Mesendoderm (in vitro differentiated cells): ENCODE measurements around the gene WDFY2.
A peak's percentile ranks its signal among the peaks of the same experiment; 100 is the strongest.

ENCODE experiments used
- DNase-seq: peaks from one replicate; pipeline ENCODE4 v3.0.0; 2013
- H2AK5ac ChIP-seq: 2 replicates; pipeline ENCODE4 v1.6.1; 2013; ENCODE audit warnings: low read length, inconsistent platforms
- H2BK120ac ChIP-seq: 2 replicates; pipeline ENCODE4 v1.6.1; 2013; ENCODE audit warnings: low read depth, mild to moderate bottlenecking, low read length, moderate library complexity, mixed read lengths
- H2BK15ac ChIP-seq: replicated peaks from 2 replicates; pipeline ENCODE4 v1.6.1; 2013; ENCODE audit warnings: low read depth, mild to moderate bottlenecking, moderate library complexity
- H2BK5ac ChIP-seq: 2 replicates; pipeline ENCODE4 v1.6.1; 2013; ENCODE audit warnings: low read length, inconsistent platforms
- H3K18ac ChIP-seq: 2 replicates; pipeline ENCODE4 v1.6.1; 2013; ENCODE audit warnings: mild to moderate bottlenecking, low read length, mixed read lengths
- H3K23ac ChIP-seq: one replicate; pipeline ENCODE4 v1.6.1; 2013; ENCODE audit warnings: low read length
- H3K27ac ChIP-seq: 2 replicates; pipeline ENCODE4 v1.5.1; 2013; ENCODE audit warnings: low read depth, mild to moderate bottlenecking, inconsistent platforms, low read length, moderate library complexity
- H3K27me3 ChIP-seq: 2 replicates; pipeline ENCODE4 v1.6.1; 2013; ENCODE audit warnings: low read length, control low read depth, mild to moderate bottlenecking, inconsistent platforms; ENCODE audit not compliant: insufficient read depth, poor library complexity
- H3K36me3 ChIP-seq: 2 replicates; pipeline ENCODE4 v1.6.1; 2013; ENCODE audit warnings: low read length, inconsistent platforms; ENCODE audit not compliant: control insufficient read depth, insufficient read depth
- H3K4ac ChIP-seq: one replicate; pipeline ENCODE4 v1.6.1; 2013; ENCODE audit warnings: low read depth, mild to moderate bottlenecking, low read length, moderate library complexity
- H3K4me1 ChIP-seq: 2 replicates; pipeline ENCODE4 v1.6.1; 2013; ENCODE audit warnings: low read depth, low read length, inconsistent platforms; ENCODE audit not compliant: control insufficient read depth
- H3K4me2 ChIP-seq: 2 replicates; pipeline ENCODE4 v1.6.1; 2013; ENCODE audit warnings: low read length
- H3K4me3 ChIP-seq: 2 replicates; pipeline ENCODE4 v1.5.1; 2013; ENCODE audit warnings: mild to moderate bottlenecking, low read length
- H3K56ac ChIP-seq: one replicate; pipeline ENCODE4 v1.6.1; 2013; ENCODE audit warnings: low read length
- H3K79me1 ChIP-seq: 2 replicates; pipeline ENCODE4 v1.6.1; 2013; ENCODE audit warnings: low read length, inconsistent platforms
- H3K79me2 ChIP-seq: 2 replicates; pipeline ENCODE4 v1.6.1; 2013; ENCODE audit warnings: mild to moderate bottlenecking, low read length; ENCODE audit not compliant: control insufficient read depth, insufficient read depth
- H3K9ac ChIP-seq: 2 replicates; pipeline ENCODE4 v1.6.1; 2013; ENCODE audit warnings: low read length, inconsistent platforms
- H4K5ac ChIP-seq: one replicate; pipeline ENCODE4 v1.6.1; 2013; ENCODE audit warnings: low read length
- H4K8ac ChIP-seq: one replicate; pipeline ENCODE4 v1.6.1; 2013; ENCODE audit warnings: low read depth, mild to moderate bottlenecking, control low read depth, low read length, moderate library complexity
- WGBS: extraction: QIAGEN DNeasy Blood & Tissue Kit; methylation state at CpG from one replicate; pipeline ENCODE4 v1.1.7; 2013; ENCODE audit warnings: low lambda C conversion rate, missing lambda C conversion rate; ENCODE audit not compliant: insufficient coverage; ENCODE audit errors: extremely low coverage; 5-methylcytosine and 5-hydroxymethylcytosine counted together

WDFY2 gene

GRCh38 chr13:51596541-51596940, 12.3 kb downstream of the WDFY2 start:
- peak overlapping the region; percentile 45 for H3K56ac ChIP-seq
- no peak overlapping the region for H3K23ac ChIP-seq
- no peak for DNase-seq
- H3K4me2 ChIP-seq, result no peak overlapping the region
- peaks cover 3% of the 10 kb centered on the region for H3K4me1 ChIP-seq
- no peak overlapping the region for H3K9ac ChIP-seq
- no peak overlapping the region for H2BK15ac ChIP-seq
- H2BK120ac ChIP-seq, result no peak overlapping the region
- peak overlapping the region; percentile 36 for H3K4ac ChIP-seq
- no peak overlapping the region for H2AK5ac ChIP-seq
- no peaks in the 10 kb centered on the region for H3K27me3 ChIP-seq
- H2BK5ac ChIP-seq, result no peak overlapping the region
- no peaks in the 10 kb centered on the region for H3K36me3 ChIP-seq
- peak overlapping the region; percentile 14 for H3K18ac ChIP-seq
- H3K27ac ChIP-seq, result no peak overlapping the region
- WGBS, result no CpG with 5 or more reads among the region's 2 CpGs
- H3K79me2 ChIP-seq, result peaks cover 33% of the 10 kb centered on the region
- H3K4me3 ChIP-seq, result no peak overlapping the region
- H3K79me1 ChIP-seq, result peaks cover 20% of the 10 kb centered on the region
- H4K5ac ChIP-seq, result no peak overlapping the region
- no peak overlapping the region for H4K8ac ChIP-seq

- H4K8ac ChIP-seq, result no peak overlapping the region
- no peak overlapping the region for H2AK5ac ChIP-seq
- H3K79me1 ChIP-seq, result peaks cover 18% of the 10 kb centered on the region
- no peak overlapping the region for H3K56ac ChIP-seq
- no peak overlapping the region for H3K4me2 ChIP-seq
- no peak for DNase-seq
- no peak overlapping the region for H2BK120ac ChIP-seq
- H3K79me2 ChIP-seq, result peaks cover 28% of the 10 kb centered on the region
- no peak overlapping the region for H2BK5ac ChIP-seq
- no peaks in the 10 kb centered on the region for H3K27me3 ChIP-seq
- H3K27ac ChIP-seq, result no peak overlapping the region
- H3K36me3 ChIP-seq, result no peaks in the 10 kb centered on the region
- H2BK15ac ChIP-seq, result no peak overlapping the region
- peaks cover 3% of the 10 kb centered on the region for H3K4me1 ChIP-seq
- no peak overlapping the region for H3K23ac ChIP-seq
- no peak overlapping the region for H4K5ac ChIP-seq
- no peak overlapping the region for H3K9ac ChIP-seq
- H3K4me3 ChIP-seq, result no peak overlapping the region
- H3K4ac ChIP-seq, result no peak overlapping the region
- H3K18ac ChIP-seq, result no peak overlapping the region
Observed at GRCh38 chr13:51599444-51600176, 15.3 kb downstream of the WDFY2 start.

GRCh38 chr13:51600703-51601102, 16.4 kb downstream of the WDFY2 start:
- Histone ChIP-seq H2AK5ac (no peak overlapping the region), H3K9ac (no peak overlapping the region), H3K4ac (no peak overlapping the region)

GRCh38 chr13:51601601-51602565, 17.6 kb downstream of the WDFY2 start:
- no peak for DNase-seq
- WGBS, result no CpG with 5 or more reads among the region's 8 CpGs

More at GRCh38 chr13:51600703-51601102, 16.4 kb downstream of the WDFY2 start:
- Histone ChIP-seq H3K56ac (no peak overlapping the region), H3K4me3 (no peak overlapping the region), H3K23ac (no peak overlapping the region), H4K8ac (no peak overlapping the region), H3K79me1 (peaks cover 18% of the 10 kb centered on the region), H3K18ac (no peak overlapping the region), H2BK15ac (no peak overlapping the region), H3K4me2 (no peak overlapping the region), H3K4me1 (peaks cover 3% of the 10 kb centered on the region), H4K5ac (no peak overlapping the region), H3K27me3 (no peaks in the 10 kb centered on the region), H2BK5ac (no peak overlapping the region), H3K79me2 (peaks cover 25% of the 10 kb centered on the region), H3K36me3 (no peaks in the 10 kb centered on the region), H3K27ac (no peak overlapping the region), H2BK120ac (no peak overlapping the region)
- no peak for DNase-seq
- WGBS, result no CpG with 5 or more reads among the region's 3 CpGs

GRCh38 chr13:51603716-51604115, 19.5 kb downstream of the WDFY2 start:
- Histone ChIP-seq H3K79me1 (peaks cover 17% of the 10 kb centered on the region), H2BK120ac (no peak overlapping the region), H3K4me3 (no peak overlapping the region), H3K4me2 (no peak overlapping the region), H2BK5ac (no peak overlapping the region), H2BK15ac (no peak overlapping the region), H3K27me3 (no peaks in the 10 kb centered on the region), H3K79me2 (peaks cover 20% of the 10 kb centered on the region), H3K18ac (no peak overlapping the region), H3K27ac (no peak overlapping the region), H3K9ac (no peak overlapping the region), H2AK5ac (no peak overlapping the region), H3K23ac (no peak overlapping the region), H3K4me1 (no peaks in the 10 kb centered on the region), H3K56ac (no peak overlapping the region), H4K8ac (no peak overlapping the region), H3K36me3 (no peaks in the 10 kb centered on the region), H4K5ac (no peak overlapping the region), H3K4ac (no peak overlapping the region)
- WGBS, result no CpG with 5 or more reads among the region's 1 CpG
- no peak for DNase-seq

More at GRCh38 chr13:51601601-51602565, 17.6 kb downstream of the WDFY2 start:
- H3K18ac ChIP-seq, result no peak overlapping the region
- H3K4ac ChIP-seq, result no peak overlapping the region
- no peak overlapping the region for H2BK120ac ChIP-seq
- no peak overlapping the region for H3K4me2 ChIP-seq
- no peak overlapping the region for H4K5ac ChIP-seq
- H2AK5ac ChIP-seq, result no peak overlapping the region
- H3K27me3 ChIP-seq, result no peaks in the 10 kb centered on the region
- no peak overlapping the region for H3K4me3 ChIP-seq
- H3K56ac ChIP-seq, result no peak overlapping the region
- H3K9ac ChIP-seq, result no peak overlapping the region
- H2BK15ac ChIP-seq, result no peak overlapping the region
- H3K79me1 ChIP-seq, result peaks cover 14% of the 10 kb centered on the region
- no peak overlapping the region for H3K27ac ChIP-seq
- H2BK5ac ChIP-seq, result no peak overlapping the region
- no peaks in the 10 kb centered on the region for H3K36me3 ChIP-seq
- no peak overlapping the region for H4K8ac ChIP-seq
- H3K4me1 ChIP-seq, result no peaks in the 10 kb centered on the region
- H3K79me2 ChIP-seq, result peaks cover 20% of the 10 kb centered on the region
- no peak overlapping the region for H3K23ac ChIP-seq
